ENCODE data around the gene FEV.

DNA sequence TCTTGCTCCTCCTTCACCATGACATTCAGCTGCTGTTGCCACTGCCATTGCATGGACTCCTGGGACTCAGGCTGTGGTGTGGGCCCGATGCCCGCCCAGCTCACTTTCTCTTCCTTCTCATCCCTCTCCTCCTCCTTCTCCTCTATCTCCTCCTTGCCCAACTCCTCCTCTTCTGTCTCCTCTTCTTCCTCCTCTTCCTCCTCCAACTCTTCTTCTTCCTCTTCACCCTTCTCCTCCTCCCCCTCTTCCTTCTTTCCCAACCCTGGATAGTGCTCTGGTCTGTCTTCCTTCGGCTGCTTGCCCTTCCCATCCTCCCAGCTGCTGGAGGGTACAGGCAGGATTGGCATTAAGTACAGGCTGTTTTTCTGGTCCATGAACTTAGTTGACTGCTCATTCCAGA is 19.0 kb upstream of the FEV start:
- TF ChIP-seq, protein P1, sequence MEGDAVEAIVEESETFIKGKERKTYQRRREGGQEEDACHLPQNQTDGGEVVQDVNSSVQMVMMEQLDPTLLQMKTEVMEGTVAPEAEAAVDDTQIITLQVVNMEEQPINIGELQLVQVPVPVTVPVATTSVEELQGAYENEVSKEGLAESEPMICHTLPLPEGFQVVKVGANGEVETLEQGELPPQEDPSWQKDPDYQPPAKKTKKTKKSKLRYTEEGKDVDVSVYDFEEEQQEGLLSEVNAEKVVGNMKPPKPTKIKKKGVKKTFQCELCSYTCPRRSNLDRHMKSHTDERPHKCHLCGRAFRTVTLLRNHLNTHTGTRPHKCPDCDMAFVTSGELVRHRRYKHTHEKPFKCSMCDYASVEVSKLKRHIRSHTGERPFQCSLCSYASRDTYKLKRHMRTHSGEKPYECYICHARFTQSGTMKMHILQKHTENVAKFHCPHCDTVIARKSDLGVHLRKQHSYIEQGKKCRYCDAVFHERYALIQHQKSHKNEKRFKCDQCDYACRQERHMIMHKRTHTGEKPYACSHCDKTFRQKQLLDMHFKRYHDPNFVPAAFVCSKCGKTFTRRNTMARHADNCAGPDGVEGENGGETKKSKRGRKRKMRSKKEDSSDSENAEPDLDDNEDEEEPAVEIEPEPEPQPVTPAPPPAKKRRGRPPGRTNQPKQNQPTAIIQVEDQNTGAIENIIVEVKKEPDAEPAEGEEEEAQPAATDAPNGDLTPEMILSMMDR (IDR thresholded peaks at IDR 0.05; ENCODE audit: poor library complexity): no peak
- no peak for TF ChIP-seq EZH2 (IDR thresholded peaks at IDR 0.05; ENCODE audit: borderline replicate concordance)
- no peak for TF ChIP-seq EZH2phosphoT487 (IDR thresholded peaks at IDR 0.05; ENCODE audit: low read depth, severe bottlenecking, unreplicated experiment)

Data from hepatocyte (in vitro differentiated cells).